Mesodermal cell (in vitro differentiated cells): ENCODE measurements around the gene MYOD1.

Source experiments
- H3K27ac ChIP-seq: 2 replicates; pipeline ENCODE4 v1.7.0; 2013; ENCODE audit warnings: mild to moderate bottlenecking, low read depth, low read length, moderate library complexity; ENCODE audit not compliant: severe bottlenecking
- H3K36me3 ChIP-seq: 2 replicates; pipeline ENCODE4 v1.7.1; 2013; ENCODE audit warnings: mild to moderate bottlenecking, low read length, moderate library complexity; ENCODE audit not compliant: control insufficient read depth, insufficient read depth
- H3K4me1 ChIP-seq: one replicate; pipeline ENCODE4 v1.7.1; 2013; ENCODE audit warnings: mild to moderate bottlenecking, low read length; ENCODE audit not compliant: insufficient read depth, control insufficient read depth, poor library complexity, severe bottlenecking
- H3K4me3 ChIP-seq: 2 replicates; pipeline ENCODE4 v1.7.0; 2013; ENCODE audit warnings: low read length, control low read depth, mild to moderate bottlenecking; ENCODE audit not compliant: insufficient read depth, poor library complexity, severe bottlenecking; ENCODE audit errors: extremely low read depth
- H3K9me3 ChIP-seq: 2 replicates; pipeline ENCODE4 v1.7.1; 2013; ENCODE audit warnings: mild to moderate bottlenecking, low read length, moderate library complexity; ENCODE audit not compliant: control insufficient read depth
- WGBS, 2 experiments: methylation state at CpG; one replicate each; pipeline ENCODE4 v1.1.5; 2013; ENCODE audit warnings: missing lambda C conversion rate in 2 of 2; ENCODE audit not compliant: insufficient coverage in 2 of 2; 5-methylcytosine and 5-hydroxymethylcytosine counted together

The MYOD1 gene

DNA sequence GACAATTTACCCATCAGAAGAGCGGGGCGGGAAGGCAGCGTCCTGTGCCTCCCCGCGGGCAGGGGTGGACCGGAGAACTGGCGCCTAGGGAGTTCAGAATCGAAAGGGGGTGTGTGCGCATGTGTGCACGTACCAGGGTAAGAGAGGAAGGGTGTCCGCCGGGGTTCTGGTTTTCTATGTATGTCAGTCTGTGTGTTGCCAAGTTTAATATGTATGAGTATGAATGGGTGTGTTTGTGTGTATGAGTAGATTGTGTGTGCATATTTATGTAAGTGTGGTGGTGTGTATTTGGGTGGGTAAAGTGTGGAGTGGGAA is 17.2 kb downstream of the MYOD1 start:
- WGBS, 2 experiments: 65 to 73% methylated on average over 12 of the region's 12 CpGs
- no peak overlapping the region for H3K4me3 ChIP-seq
- H3K36me3 ChIP-seq: no peaks in the 10 kb centered on the region
- H3K9me3 ChIP-seq: no peaks in the 10 kb centered on the region
- no peak overlapping the region for H3K27ac ChIP-seq
- peaks cover 4% of the 10 kb centered on the region for H3K4me1 ChIP-seq

DNA sequence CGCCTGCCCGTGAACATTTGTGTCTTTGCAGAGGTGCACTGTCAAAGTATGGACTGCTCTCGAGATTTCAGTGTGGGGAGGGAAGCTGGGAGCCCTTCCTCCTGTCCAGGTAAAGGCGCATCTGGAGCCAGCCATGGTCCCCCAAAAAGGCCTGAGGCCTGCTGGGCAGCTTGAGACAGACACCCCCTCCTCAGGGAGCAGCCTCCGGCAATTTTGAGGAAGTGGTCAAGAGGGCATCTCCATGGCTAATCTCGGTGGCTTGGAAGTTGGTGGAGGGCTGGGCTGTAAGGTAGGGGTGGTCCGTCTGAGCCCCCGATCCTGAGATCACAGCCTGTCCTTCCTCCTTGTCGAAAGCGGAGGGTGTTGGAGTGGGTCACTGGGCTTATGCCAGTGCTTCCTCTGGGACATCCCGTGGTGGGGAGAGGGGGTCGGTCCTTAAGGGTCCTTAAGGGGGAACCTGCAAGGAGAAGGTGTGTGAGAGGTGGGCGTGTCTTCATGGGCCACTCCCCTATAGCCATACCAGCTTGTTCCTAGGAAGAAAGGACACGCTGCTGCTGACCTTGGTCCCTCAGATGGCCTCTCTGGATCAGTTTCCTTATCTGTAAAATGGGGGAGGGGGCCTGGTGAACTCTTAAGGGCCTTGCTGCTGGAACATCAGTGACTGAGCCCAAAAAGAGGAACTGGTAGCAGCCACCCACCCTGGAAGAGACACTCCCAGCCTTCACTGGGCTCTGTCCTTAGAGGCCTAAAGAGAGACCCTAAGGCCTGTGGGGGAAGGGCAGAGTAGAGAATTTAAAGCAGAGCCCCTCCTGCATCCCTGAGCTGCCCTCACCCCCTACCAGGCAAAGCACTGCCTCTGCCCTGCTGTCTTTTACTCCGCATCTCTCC is 17.8 kb downstream of the MYOD1 start:
- H3K4me1 ChIP-seq: peaks cover 4% of the 10 kb centered on the region
- H3K4me3 ChIP-seq: no peak overlapping the region
- WGBS, 2 experiments: 75 to 76% methylated on average over 6 to 11 of the region's 15 CpGs
- H3K27ac ChIP-seq: no peak overlapping the region
- no peaks in the 10 kb centered on the region for H3K36me3 ChIP-seq
- H3K9me3 ChIP-seq: no peaks in the 10 kb centered on the region

DNA sequence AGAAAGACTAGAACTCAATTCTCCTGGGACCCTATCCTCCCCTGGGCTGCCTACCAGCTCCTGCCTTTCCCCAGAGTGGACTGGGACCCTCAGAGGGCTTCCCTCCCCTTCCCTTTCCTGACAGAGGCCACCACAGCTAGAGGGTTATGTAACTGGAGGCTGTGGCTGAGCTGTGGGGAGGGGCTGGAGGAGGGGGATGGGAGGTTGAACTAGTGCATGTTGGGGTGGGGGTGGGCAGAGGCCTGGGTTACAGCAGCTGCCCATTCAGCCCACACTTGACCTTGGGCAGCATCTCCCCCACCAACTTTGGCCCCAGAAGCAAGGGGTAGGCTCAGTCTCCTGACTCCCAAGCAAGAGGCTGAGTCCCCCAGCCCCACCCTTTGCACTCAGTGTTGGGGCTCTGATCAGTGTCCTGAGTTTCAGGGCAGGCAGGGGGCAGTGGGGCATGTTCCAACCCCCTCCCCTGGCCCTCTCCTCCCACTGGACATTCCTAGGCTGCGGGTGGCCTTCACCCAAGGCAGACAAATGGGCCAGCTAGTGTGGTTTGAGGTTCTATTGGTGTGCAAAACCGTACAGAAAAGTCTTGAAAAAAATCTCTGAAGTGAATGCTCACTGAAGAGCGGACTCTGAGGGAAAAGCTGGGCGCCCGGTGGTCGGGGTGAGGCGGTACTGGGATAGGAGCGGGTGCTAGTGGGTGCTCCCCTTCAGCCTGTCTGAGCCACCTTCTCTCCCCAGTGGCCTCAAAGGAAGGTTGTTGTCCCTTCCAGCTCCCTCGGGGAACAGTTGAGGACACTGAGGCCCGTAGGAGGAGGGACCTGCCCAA is 19.0 kb downstream of the MYOD1 start:
- H3K36me3 ChIP-seq: no peaks in the 10 kb centered on the region
- H3K4me1 ChIP-seq: peaks cover 7% of the 10 kb centered on the region
- WGBS, 2 experiments: 47 to 49% methylated on average over 8 of the region's 10 CpGs
- H3K4me3 ChIP-seq: no peak overlapping the region
- H3K9me3 ChIP-seq: no peaks in the 10 kb centered on the region
- no peak overlapping the region for H3K27ac ChIP-seq

DNA sequence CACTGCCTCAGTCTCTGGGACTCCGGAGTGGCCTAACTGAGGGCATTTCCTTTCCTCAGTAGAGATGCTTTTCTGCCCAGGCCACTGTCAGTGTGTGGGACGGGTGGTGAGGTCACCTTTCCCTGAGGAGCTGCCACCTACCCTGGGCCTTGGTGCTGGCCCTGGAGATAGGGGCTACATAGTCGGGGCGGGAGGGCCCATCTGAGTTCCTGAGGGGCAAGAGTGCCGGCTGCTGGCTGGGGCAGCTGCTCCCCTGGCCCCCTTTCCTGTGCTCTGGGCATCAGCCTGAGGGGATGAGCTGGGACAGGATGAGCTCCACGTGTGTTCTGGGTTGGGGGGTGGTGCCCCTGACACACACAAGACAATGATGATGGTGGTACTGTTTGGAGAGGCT is 20.6 kb downstream of the MYOD1 start:
- 79 to 89% methylated on average over 5 to 6 of the region's 6 CpGs for WGBS, 2 experiments
- Histone ChIP-seq H3K4me1 (peaks cover 18% of the 10 kb centered on the region), H3K27ac (no peak overlapping the region), H3K4me3 (no peak overlapping the region), H3K9me3 (no peaks in the 10 kb centered on the region), H3K36me3 (no peaks in the 10 kb centered on the region)

DNA sequence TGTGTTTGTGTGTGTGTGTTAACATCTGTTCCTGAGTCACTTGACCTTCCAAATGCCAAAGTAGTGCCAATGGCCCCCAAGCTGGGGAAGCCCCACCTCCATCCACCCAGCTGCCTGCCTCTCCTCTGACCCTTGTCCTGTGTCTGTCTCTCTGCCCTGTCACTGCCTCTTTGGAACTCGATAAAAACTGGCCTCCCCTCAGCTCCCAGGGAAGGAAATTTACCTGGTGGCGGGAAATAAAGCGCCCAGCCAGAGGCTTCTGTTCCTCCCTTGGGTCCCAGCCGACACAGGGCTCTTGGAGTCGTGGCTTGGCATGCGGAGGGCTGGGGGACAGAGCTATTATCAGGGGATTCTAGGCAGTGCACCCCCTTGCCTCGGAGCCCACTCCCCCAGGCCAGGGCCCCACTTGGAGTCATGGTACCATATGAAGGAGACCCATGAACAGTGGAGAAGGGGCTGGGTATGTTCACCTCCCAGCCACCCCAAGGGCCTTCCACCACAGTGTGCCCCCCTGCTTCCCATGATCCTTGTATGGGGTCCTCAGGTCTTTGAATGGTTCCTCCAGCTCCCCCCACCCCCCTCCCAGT is 21.4 kb downstream of the MYOD1 start:
- Histone ChIP-seq H3K36me3 (no peaks in the 10 kb centered on the region), H3K4me3 (no peak overlapping the region), H3K9me3 (no peaks in the 10 kb centered on the region), H3K27ac (no peak overlapping the region), H3K4me1 (peaks cover 19% of the 10 kb centered on the region)
- WGBS, 2 experiments: 89 to 95% methylated on average over 3 to 4 of the region's 7 CpGs

DNA sequence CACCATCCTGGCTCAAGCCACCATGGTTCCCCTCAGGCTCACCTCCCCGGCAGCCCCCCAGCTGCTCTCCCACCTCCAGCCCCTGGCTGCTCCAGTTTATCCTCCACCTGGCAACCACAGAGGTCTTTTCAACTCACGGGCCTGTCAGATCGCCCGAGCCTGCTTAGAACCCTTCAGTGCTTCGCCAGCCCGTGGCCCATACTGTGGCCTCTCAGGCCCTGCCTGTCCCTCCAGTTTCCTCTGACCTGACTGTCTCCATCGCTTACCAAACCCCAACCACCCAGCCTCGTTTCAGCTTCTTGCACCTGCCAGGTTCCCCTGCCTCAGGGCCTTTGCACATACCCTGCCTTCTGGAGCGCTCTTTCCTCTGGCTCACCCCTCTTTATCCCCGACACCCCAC is 22.1 kb downstream of the MYOD1 start:
- Histone ChIP-seq H3K4me1 (peaks cover 19% of the 10 kb centered on the region), H3K36me3 (no peaks in the 10 kb centered on the region), H3K9me3 (no peaks in the 10 kb centered on the region), H3K27ac (no peak overlapping the region), H3K4me3 (no peak overlapping the region)
- 93 to 95% methylated on average over 7 to 10 of the region's 10 CpGs for WGBS, 2 experiments

DNA sequence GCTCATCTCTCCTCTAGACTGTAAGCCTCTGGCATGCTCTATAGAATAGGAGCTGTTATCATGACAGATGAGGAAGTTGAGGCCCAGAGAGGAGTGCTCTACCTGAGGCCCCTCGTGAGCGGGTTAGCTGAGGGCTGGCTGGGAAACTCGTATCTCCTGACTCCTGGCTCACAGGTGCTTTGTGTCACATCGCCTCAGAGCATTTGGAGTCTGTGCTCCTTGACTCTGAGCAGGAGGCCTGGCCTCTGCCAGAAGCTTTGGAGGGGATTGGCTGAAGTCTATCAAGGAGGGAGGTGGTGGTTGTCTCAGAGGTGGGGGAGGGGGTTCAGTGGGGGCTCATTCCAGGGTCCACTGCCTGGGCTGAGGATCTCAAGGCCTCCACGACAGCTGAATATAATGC is 22.6 kb downstream of the MYOD1 start:
- H3K4me3 ChIP-seq: no peak overlapping the region
- no peaks in the 10 kb centered on the region for H3K36me3 ChIP-seq
- H3K9me3 ChIP-seq: no peaks in the 10 kb centered on the region
- no peak overlapping the region for H3K27ac ChIP-seq
- 89 to 97% methylated on average over 4 to 5 of the region's 5 CpGs for WGBS, 2 experiments
- H3K4me1 ChIP-seq: peaks cover 19% of the 10 kb centered on the region

DNA sequence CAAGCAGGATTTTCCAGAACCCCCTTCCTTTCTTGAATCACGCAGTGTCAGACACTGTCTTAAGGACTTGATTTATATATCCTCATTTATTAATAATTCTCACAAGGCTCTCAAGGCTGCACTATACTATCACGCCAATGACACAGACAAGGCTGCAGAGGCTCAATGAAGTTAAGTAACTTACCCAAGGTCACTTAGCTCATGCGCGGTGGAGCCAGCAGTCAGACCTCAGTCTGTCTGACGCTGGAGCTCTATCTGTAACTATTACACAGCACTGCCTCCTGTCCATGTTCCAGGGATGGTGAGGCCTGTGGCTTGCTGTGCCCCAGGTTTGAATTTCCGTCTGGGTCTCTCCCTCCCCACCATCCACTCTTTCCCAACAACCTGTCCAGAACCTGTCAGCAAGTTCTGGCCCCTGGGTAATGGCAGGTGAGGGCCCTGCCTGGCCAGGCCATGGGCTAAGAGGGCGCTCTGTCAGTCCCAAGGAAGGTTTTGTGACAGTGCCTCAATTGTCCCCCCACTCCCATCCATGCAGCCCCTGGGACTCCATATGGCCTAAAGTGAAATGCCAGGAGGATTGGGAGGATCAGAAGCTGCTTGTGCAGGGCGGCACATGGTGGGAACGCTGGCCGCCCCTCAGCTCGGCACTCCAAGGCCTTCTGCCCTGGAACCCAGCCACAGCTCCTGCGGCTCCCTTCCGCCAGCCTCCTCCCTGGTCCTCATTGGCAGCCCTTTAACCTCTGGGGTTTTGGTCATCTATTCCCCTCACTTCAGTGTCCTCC is 23.8 kb downstream of the MYOD1 start:
- Histone ChIP-seq H3K27ac (no peak overlapping the region), H3K4me1 (peaks cover 19% of the 10 kb centered on the region), H3K9me3 (no peaks in the 10 kb centered on the region), H3K4me3 (no peak overlapping the region), H3K36me3 (no peaks in the 10 kb centered on the region)
- WGBS, 2 experiments: 89 to 91% methylated on average over 12 to 13 of the region's 13 CpGs

DNA sequence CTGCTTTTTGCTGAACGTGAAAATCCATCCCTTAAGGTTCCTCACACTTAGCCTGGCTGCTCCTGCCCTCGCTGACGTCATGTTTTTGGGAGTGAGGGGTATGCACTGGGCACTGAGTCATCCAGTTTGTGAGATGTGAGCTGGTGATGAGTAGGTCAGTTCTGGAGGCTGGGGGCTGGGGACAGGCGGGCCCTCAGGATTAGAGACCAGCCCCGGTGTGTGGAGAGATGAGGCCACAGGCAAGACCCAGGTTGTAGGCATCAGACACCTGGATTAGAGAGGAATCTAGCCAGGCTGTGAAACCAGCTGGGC is 24.4 kb downstream of the MYOD1 start:
- WGBS, 2 experiments: 82 to 84% methylated on average over 2 to 3 of the region's 5 CpGs
- no peak overlapping the region for H3K4me3 ChIP-seq
- peaks cover 15% of the 10 kb centered on the region for H3K4me1 ChIP-seq

DNA sequence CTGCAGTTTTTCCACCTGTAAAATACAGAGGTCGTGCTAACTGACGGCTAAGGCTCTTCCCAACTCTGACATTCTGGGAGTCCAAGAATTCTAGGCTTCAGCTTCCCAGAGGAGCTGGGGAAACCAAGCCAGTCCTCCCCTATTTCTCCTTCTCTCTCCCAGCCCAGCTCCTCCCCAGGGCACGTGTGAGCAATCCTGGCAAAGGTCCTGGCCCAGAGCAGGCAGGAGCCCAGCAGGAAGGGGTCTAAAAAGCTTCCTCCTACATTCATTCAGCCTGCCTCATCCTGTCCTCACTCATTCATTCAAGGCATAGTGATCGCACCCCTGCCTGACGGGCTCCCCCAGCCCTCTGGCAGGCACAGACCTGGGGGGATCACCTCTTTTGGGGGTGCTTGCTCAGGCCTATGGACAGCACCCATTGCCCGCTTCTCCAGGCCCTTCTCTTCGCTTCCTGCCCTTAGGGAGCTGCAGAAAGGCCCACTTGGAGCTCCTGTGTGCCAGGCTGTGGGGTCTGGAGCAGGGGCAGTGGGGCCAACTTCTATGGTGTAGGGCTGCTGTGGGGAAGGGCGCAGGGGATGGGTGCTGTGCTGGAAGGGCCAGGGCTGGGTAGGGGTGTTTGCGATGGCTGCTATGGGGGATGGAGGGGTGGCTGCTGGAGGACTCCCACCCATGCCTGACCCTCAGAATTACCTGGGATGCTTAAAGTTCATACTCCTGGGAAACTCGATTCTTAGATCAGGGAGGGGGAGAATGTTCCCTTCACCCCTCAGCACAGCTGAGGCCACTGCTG is 25.0 kb downstream of the MYOD1 start:
- H3K4me1 ChIP-seq: peaks cover 14% of the 10 kb centered on the region
- 88% methylated on average over 8 to 9 of the region's 10 CpGs for WGBS, 2 experiments
- peak overlapping the region; percentile 29 for H3K27ac ChIP-seq
- H3K9me3 ChIP-seq: no peaks in the 10 kb centered on the region
- no peaks in the 10 kb centered on the region for H3K36me3 ChIP-seq
- no peak overlapping the region for H3K4me3 ChIP-seq

More for the DNA sequence above, 24.4 kb downstream of the MYOD1 start:
- no peaks in the 10 kb centered on the region for H3K9me3 ChIP-seq
- H3K27ac ChIP-seq: no peak overlapping the region
- H3K36me3 ChIP-seq: no peaks in the 10 kb centered on the region
